GM03348 (cell line): Measurements from ENCODE around the gene DDX10.
"Not testable (repeated sequence)": the region's sequence is repeated elsewhere in the genome, so short reads cannot be mapped to it uniquely, and the experiment has no call there.

Experiments
- DNase-seq: peaks from one replicate; pipeline ENCODE4 v3.0.0; 2012; ENCODE audit warnings: low spot score

Gene DDX10

GRCh38 chr11:108823960-108824359 lies 159.1 kb downstream of the DDX10 start:
- not testable (repeated sequence) for DNase-seq

GRCh38 chr11:108824545-108824944 lies 159.7 kb downstream of the DDX10 start:
- peak; percentile 9 for DNase-seq

DNA sequence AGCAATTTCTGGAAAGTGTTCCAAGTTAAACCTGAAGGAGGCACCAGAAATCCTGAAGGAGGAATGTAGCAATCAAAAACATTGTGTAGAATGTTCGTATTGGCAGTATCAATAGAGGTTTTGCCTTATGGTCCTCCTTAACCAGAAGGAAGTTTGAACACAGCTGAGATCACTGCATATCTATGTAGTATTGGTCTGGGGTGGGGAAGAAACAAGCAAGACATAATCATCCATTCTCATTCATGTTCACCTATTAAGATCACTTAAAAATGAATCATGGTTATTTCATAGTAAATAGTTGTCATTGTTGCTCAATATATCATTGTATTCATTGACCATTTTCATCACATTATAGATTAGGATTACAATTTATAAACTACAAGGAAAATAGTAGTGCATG lies 160.5 kb downstream of the DDX10 start:
- DNase-seq: peak; percentile 12

- DNase-seq: no peak
Observed at GRCh38 chr11:108826136-108826535, 161.3 kb downstream of the DDX10 start.

GRCh38 chr11:108835624-108836023 lies 170.8 kb downstream of the DDX10 start:
- DNase-seq: no peak

- DNase-seq: no peak
Observed at GRCh38 chr11:108836541-108836940, 171.7 kb downstream of the DDX10 start.

GRCh38 chr11:108838102-108838791 lies 173.4 kb downstream of the DDX10 start:
- DNase-seq: no peak

GRCh38 chr11:108838792-108839105 lies 173.9 kb downstream of the DDX10 start:
- DNase-seq: no peak

- no peak for DNase-seq
Observed at GRCh38 chr11:108846009-108846408, 181.1 kb downstream of the DDX10 start.

DNA sequence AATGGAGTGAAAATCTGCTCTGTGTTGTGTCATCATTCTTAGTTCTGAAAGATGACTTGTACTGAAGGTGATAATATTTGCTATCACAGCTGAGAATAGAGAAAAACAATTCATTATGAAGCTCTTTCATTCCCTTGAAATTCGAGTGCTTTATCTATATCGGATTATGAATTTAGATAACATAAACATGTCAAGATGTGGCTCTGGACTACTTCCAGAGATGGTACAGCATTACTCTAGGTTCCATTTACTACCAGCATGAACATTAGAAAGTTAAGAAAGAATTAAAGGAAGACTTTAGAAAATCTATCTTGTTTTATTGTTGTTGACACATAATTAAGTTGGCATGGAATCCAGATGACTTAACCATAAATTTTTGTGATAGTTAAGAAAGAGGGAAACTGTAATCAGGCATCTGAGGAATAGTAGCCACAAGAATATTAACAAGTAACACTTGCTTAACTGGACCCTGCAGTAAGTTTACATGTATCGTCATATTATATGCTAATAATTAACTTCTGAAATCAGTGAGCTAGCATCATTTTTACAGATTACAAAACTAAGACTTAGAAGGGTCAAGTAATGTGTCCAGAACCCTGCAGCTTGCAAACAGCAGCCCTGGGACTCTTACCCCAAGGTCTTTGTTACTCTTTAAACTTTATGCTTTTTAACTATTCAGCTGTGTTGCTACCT lies 182.6 kb downstream of the DDX10 start:
- no peak for DNase-seq

- DNase-seq: no peak
Observed at GRCh38 chr11:108851781-108852180, 186.9 kb downstream of the DDX10 start.

DNA sequence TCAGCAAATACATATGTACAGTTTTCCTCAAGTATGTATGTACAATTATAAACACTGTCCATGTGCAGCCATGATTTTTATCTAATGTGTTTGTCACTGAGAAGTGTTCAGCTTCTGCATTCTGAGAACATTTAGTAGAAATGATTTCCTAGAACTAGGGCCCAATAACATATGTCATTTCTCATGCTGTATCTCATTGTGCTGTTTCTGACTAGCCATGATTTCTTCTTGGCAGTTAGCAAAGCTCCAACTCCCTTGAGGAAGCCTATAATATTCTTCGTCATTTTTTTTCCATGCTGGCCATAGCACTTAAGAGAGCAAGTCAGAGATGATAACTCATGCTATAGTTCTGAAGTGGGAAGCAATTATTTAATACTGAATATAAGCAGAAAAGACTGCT lies 187.8 kb downstream of the DDX10 start:
- no peak for DNase-seq

DNA sequence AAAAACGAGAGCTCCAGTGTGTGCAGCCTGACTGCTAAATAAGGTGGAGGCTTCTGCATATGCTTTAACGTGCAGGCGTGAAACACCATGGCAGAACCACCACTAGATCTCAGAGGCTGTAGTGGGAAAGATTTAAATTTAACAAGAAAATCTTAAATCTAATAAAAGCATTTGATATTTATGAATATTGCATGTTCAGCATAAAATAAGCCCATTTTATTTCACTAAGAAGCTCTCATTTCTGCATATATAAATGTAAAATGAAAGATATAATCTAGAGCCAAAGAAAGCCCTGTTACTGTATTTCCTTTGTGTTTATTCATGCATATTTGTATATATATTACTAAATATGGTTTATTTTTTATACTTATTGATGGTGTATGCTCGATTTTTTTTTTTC lies 188.3 kb downstream of the DDX10 start:
- no peak for DNase-seq

DNA sequence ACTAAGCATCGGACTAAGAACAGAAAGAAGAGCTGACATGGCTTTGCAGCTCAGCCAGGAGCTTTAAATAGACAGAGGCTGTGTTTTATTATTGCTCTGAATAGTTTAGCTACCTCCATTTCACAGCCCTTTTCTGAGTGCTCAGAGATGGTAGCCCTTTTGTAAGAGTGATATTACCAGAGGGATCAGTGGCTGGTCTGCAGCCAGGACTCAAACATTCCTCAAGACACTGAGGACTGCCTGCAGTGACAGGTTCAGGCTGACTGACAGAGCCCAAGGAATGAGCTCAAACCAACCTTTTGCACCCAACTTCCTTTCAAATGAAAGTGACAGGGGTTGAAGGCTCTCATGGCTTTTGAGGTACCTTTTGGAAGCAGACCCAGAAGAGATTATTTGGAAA lies 189.0 kb downstream of the DDX10 start:
- peak; percentile 12 for DNase-seq

DNA sequence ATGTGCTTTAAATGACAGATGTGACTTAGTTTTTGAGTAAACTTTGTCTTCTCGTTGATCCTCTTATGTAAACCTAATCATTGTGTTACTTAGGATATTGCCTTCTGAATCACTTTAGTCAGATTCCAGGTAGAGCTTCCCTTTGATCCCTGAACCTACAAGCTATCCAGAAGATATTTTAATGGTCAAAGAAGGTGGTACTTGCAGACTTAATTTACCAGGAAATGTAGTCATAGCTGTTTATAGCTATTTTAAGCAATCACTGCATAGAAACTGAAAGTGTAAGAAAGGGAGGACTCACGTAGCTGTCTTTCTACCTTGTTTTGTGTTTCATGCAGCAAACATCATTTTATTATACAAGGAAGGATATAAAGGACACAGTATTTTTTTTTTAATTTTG lies 189.5 kb downstream of the DDX10 start:
- no peak for DNase-seq

- DNase-seq: no peak
Observed at GRCh38 chr11:108857382-108857781, 192.5 kb downstream of the DDX10 start.

- DNase-seq: no peak
Observed at GRCh38 chr11:108858622-108859021, 193.8 kb downstream of the DDX10 start.

DNA sequence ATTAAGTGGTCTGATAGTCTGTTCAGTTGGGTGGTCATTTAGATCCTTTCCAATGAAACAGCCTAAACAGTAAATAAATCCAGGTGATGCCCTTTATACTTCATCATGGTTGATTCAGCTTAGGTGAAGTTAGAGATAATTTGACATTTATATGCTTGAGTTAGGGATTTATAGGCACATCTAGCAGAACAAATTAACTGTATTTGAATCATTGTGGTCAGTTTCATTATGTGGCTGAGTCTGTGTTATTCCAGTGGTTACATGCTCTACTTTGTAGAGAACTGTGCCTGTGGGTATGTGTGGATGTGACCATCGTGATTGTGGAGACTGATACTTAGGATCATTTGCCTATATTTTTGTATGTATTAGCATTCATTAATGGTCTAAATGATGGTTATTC lies 194.6 kb downstream of the DDX10 start:
- DNase-seq: no peak

DNA sequence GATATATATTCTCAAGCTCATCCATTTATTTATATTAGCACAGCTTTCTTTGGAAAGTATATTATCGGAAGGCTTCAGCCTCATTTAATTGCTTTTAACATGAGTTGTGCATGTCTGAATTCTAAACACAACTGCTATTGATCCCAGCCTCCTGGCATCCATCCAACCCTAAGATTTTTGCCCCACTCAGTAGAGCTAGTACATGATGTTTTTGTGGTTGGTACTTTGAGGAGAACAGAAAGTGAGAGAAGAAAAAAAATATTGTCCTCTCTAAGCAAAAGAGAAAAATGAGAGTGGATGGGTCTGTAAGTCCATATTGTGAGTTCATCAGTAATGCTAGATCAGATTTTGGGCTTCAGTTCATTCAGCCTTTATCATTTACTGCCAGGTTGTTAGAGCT lies 198.7 kb downstream of the DDX10 start:
- no peak for DNase-seq

GRCh38 chr11:108865406-108865805 lies 200.5 kb downstream of the DDX10 start:
- no peak for DNase-seq

DNA sequence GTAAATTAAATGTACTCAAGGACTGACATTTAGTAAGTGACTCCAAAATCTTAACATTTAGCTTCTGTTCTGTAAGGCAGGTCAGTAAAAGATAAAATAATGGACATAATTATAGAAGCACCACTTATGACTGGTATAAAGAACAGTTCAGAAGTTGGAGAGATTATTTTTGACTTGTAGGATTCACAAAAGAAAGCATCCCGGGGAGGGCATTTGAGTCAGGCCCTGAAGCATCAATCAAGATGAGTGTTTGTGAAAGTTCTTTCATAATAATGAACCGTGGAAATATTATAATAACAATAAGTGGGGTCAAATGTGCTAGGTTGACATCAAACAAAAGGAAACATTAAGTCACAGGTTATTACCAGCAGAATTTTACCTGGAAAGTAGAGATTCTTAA lies 201.9 kb downstream of the DDX10 start:
- DNase-seq: no peak

DNA sequence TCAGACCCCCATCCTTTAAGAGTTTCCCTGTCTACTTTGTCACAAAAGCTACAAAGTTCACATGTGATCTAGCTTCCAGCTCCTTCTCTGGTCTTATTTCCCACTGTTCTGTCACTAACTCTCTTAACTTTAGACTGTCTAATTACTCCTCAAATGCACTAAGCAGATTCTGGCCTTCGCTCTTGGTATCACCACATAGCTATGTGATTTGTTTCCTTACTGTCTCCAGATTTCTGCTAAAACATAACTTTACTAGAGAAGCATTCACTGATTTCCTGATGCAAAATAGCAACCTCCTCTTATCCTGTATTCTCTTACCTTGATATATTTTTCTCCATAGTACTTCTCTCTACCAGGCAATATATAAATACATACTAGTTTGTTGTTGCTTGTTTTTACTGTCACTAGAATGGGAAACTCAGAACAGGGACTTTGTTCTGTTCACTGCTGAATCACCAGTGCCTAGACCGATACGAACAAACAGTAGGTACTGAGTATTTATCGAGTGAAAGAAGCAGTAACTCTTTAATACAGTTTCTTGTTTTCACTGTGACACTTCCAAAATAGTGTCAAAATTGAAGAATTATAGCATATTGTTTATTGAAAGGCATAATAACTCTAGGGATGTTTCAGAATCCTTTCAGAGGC lies 205.6 kb downstream of the DDX10 start:
- peak; percentile 49 for DNase-seq

- peak; percentile 31 for DNase-seq
Observed at GRCh38 chr11:108871152-108871551, 206.3 kb downstream of the DDX10 start.

- no peak for DNase-seq
Observed at GRCh38 chr11:108871867-108872266, 207.0 kb downstream of the DDX10 start.
